H1 (cell line): ENCODE results near the gene SOCS6. TPM values are rescaled to one million over a fixed set of nuclear protein-coding genes. Genes with fewer than 3 reads are reported as not detected.

ENCODE experiments used
- CTCF ChIA-PET: fragments of 300-600 bp; sonication (Branson Sonifier 250); formaldehyde crosslinking; loops from one replicate; lab custom pipeline; 2021; ENCODE audit not compliant: partially characterized antibody; lab: Charles Lee
- POLR2A ChIA-PET: fragments of 300-600 bp; sonication (Branson Sonifier 250); formaldehyde crosslinking; loops from one replicate; lab custom pipeline; 2021; ENCODE audit warnings: inconsistent platforms; ENCODE audit not compliant: partially characterized antibody; lab: Charles Lee
- DNase-seq, 2 experiments: peaks; one replicate each; pipeline versions ENCODE4 v3.0.0 to v3.0.0-alpha.2; 2010 to 2022; ENCODE audit warnings: low spot score in 2 of 2, low read depth in 1 of 2, mixed read lengths in 1 of 2
- FAIRE-seq: peaks from 2 replicates; lab custom pipeline; 2011; peaks lifted over from hg19 to GRCh38; lab: Jason Lieb, UNC
- H2AFZ ChIP-seq: 2 replicates; pipeline ENCODE4 v1.8.1; 2012; ENCODE audit warnings: low read length, inconsistent platforms
- H2AK5ac ChIP-seq: 2 replicates; pipeline ENCODE4 v1.6.1; 2013; ENCODE audit warnings: low read depth, low read length
- H2BK120ac ChIP-seq: replicated peaks from 2 replicates; pipeline ENCODE3; 2013; ENCODE audit warnings: low read depth, low read length, inconsistent platforms
- H2BK12ac ChIP-seq: 2 replicates; pipeline ENCODE4 v1.6.1; 2013; ENCODE audit warnings: low read depth, low read length
- H2BK15ac ChIP-seq: 2 replicates; pipeline ENCODE4 v1.6.1; 2013; ENCODE audit warnings: low read length
- H2BK20ac ChIP-seq: 2 replicates; pipeline ENCODE4 v1.6.1; 2013; ENCODE audit warnings: low read length
- H2BK5ac ChIP-seq: 2 replicates; pipeline ENCODE4 v1.6.1; 2013; ENCODE audit warnings: low read depth, low read length
- H3K14ac ChIP-seq: 2 replicates; pipeline ENCODE4 v1.6.1; 2013; ENCODE audit warnings: inconsistent platforms; ENCODE audit not compliant: insufficient read length
- H3K18ac ChIP-seq: 2 replicates; pipeline ENCODE4 v1.6.1; 2013; ENCODE audit warnings: low read length; ENCODE audit errors: extremely low read depth
- H3K23ac ChIP-seq: 2 replicates; pipeline ENCODE4 v1.6.1; 2013; ENCODE audit warnings: inconsistent platforms; ENCODE audit not compliant: insufficient read length
- H3K23me2 ChIP-seq: 2 replicates; pipeline ENCODE4 v1.6.1; 2013; ENCODE audit warnings: low read depth, low read length
- H3K27ac ChIP-seq: 2 replicates; pipeline ENCODE4 v1.6.1; 2011; ENCODE audit warnings: low read depth, low read length, inconsistent platforms
- H3K27me3 ChIP-seq, 4 experiments: replicated peaks in 1 of 4; 1 replicate in 1 of 4; 2 replicates in 3 of 4; pipeline versions ENCODE4 v1.6.1 to v1.8.1; 2011 to 2013; ENCODE audit warnings: low read length in 3 of 4, mild to moderate bottlenecking in 3 of 4, inconsistent platforms in 2 of 4, mixed read lengths in 2 of 4, moderate library complexity in 1 of 4; ENCODE audit not compliant: control insufficient read depth in 3 of 4, insufficient read depth in 3 of 4; ENCODE audit errors: extremely low read depth in 1 of 4
- H3K36me3 ChIP-seq, 4 experiments: 2 replicates each; pipeline versions ENCODE4 v1.6.1 to v1.8.1; 2011 to 2013; ENCODE audit warnings: mild to moderate bottlenecking in 4 of 4, low read length in 3 of 4, moderate library complexity in 2 of 4, control low read depth in 1 of 4, inconsistent platforms in 1 of 4; ENCODE audit not compliant: insufficient read depth in 4 of 4, control insufficient read depth in 2 of 4
- H3K4ac ChIP-seq: replicated peaks from 2 replicates; pipeline ENCODE3; 2013; ENCODE audit warnings: low read length, low read depth, mixed read lengths, inconsistent platforms; ENCODE audit not compliant: insufficient read length
- H3K4me1 ChIP-seq, 4 experiments: replicated peaks in 1 of 4; 1 replicate in 1 of 4; 2 replicates in 3 of 4; pipeline versions ENCODE4 v1.6.1 to v1.8.1; 2011 to 2013; ENCODE audit warnings: low read length in 3 of 4, inconsistent platforms in 2 of 4, mixed read lengths in 1 of 4; ENCODE audit not compliant: insufficient read depth in 4 of 4, control insufficient read depth in 3 of 4
- H3K4me2 ChIP-seq, 2 experiments: 2 replicates each; pipeline versions ENCODE4 v1.6.1 to v1.8.1; 2011 to 2013; ENCODE audit warnings: low read depth in 2 of 2, low read length in 2 of 2, control low read depth in 1 of 2, inconsistent platforms in 1 of 2, mild to moderate bottlenecking in 1 of 2; ENCODE audit not compliant: insufficient read depth in 1 of 2
- H3K4me3 ChIP-seq, 4 experiments: fragments of 200-600, 300-600 bp in 1 of 4; sonication (generic), shearing (Covaris generic), sonication (Bioruptor Twin) in 1 of 4; 2 replicates each; pipeline versions ENCODE4 v1.5.1 to v1.8.1; 2011 to 2016; ENCODE audit warnings: low read length in 4 of 4, low read depth in 3 of 4, control low read depth in 2 of 4, inconsistent platforms in 2 of 4, mild to moderate bottlenecking in 2 of 4, mixed read lengths in 1 of 4, moderate library complexity in 1 of 4; ENCODE audit not compliant: insufficient read depth in 2 of 4; ENCODE audit errors: extremely low read depth in 1 of 4
- H3K56ac ChIP-seq: replicated peaks from 2 replicates; pipeline ENCODE3; 2013; ENCODE audit warnings: low read depth, mild to moderate bottlenecking, mixed read lengths, low read length, inconsistent platforms; ENCODE audit not compliant: insufficient read length
- H3K79me1 ChIP-seq: 2 replicates; pipeline ENCODE4 v1.6.1; 2013; ENCODE audit warnings: low read depth, low read length, control low read depth
- H3K79me2 ChIP-seq, 2 experiments: 2 replicates each; pipeline versions ENCODE4 v1.6.1 to v1.8.1; 2012 to 2013; ENCODE audit warnings: low read length in 2 of 2, mild to moderate bottlenecking in 2 of 2, inconsistent platforms in 1 of 2; ENCODE audit not compliant: insufficient read depth in 2 of 2, control insufficient read depth in 1 of 2
- H3K9ac ChIP-seq, 4 experiments: replicated peaks in 1 of 4; 1 replicate in 1 of 4; 2 replicates in 3 of 4; pipeline versions ENCODE4 v1.6.1 to v1.8.1; 2011 to 2013; ENCODE audit warnings: low read depth in 3 of 4, low read length in 3 of 4, control low read depth in 2 of 4, mild to moderate bottlenecking in 2 of 4, moderate library complexity in 2 of 4, inconsistent platforms in 1 of 4; ENCODE audit errors: extremely low read depth in 1 of 4
- H3K9me3 ChIP-seq, 2 experiments: 2 replicates each; pipeline versions ENCODE4 v1.6.1 to v1.8.1; 2012 to 2013; ENCODE audit warnings: mild to moderate bottlenecking in 2 of 2, moderate library complexity in 2 of 2, control low read depth in 1 of 2, inconsistent platforms in 1 of 2, low read depth in 1 of 2, low read length in 1 of 2, mixed read lengths in 1 of 2; ENCODE audit not compliant: insufficient read depth in 2 of 2
- H4K20me1 ChIP-seq, 2 experiments: replicated peaks in 1 of 2; 2 replicates each; pipeline versions ENCODE3 to v1.8.1; 2011 to 2013; ENCODE audit warnings: inconsistent platforms in 2 of 2, low read length in 2 of 2, mild to moderate bottlenecking in 1 of 2; ENCODE audit not compliant: insufficient read depth in 2 of 2, control insufficient read depth in 1 of 2
- H4K5ac ChIP-seq: 2 replicates; pipeline ENCODE4 v1.6.1; 2013; ENCODE audit warnings: low read length, low read depth, mixed read lengths, inconsistent platforms; ENCODE audit not compliant: insufficient read length
- H4K8ac ChIP-seq: 2 replicates; pipeline ENCODE4 v1.8.0; 2013; ENCODE audit warnings: mild to moderate bottlenecking, moderate library complexity, low read length, inconsistent platforms; ENCODE audit not compliant: insufficient read depth; ENCODE audit errors: extremely low read depth
- H4K91ac ChIP-seq: replicated peaks from 2 replicates; pipeline ENCODE3; 2013; ENCODE audit warnings: low read length, mixed read lengths, inconsistent platforms; ENCODE audit not compliant: insufficient read length
- BRCA1 ChIP-seq: IDR thresholded peaks from 2 replicates; pipeline ENCODE4 v1.6.1; 2012; ENCODE audit warnings: low read depth, low read length, improper control_type of control experiment
- FOSL1 ChIP-seq: IDR thresholded peaks from 2 replicates; pipeline ENCODE4 v1.6.1; 2011; ENCODE audit warnings: mild to moderate bottlenecking, low read depth, low read length, moderate library complexity; ENCODE audit not compliant: insufficient read depth
- SIN3A ChIP-seq, 2 experiments: IDR thresholded peaks in 1 of 2; conservative IDR thresholded peaks in 1 of 2; 2 replicates each; pipeline ENCODE4 v1.6.1; 2011 to 2012; ENCODE audit warnings: low read length in 2 of 2, improper control_type of control experiment in 1 of 2, low read depth in 1 of 2, mild to moderate bottlenecking in 1 of 2
- SIRT6 ChIP-seq: IDR thresholded peaks from one replicate; pipeline ENCODE4 v1.7.1; 2012; ENCODE audit warnings: low read length, inconsistent platforms
- ZNF274 ChIP-seq: IDR thresholded peaks from 2 replicates; pipeline ENCODE4 v1.7.0; 2012; ENCODE audit warnings: low read length, borderline replicate concordance; ENCODE audit errors: extremely low read depth
- WGBS, 2 experiments: shearing (Covaris generic) in 1 of 2; methylation state at CpG; one replicate each; pipeline versions ENCODE4 v1.1.6 to v1.1.7; 2013 to 2015; ENCODE audit warnings: low lambda C conversion rate in 2 of 2, mixed read lengths in 2 of 2, inconsistent platforms in 1 of 2, low coverage in 1 of 2, missing lambda C conversion rate in 1 of 2; ENCODE audit not compliant: insufficient replicate concordance in 2 of 2, insufficient coverage in 1 of 2, insufficient read length in 1 of 2; ENCODE audit errors: extremely low coverage in 1 of 2, missing lambda C conversion rate in 1 of 2; 5-methylcytosine and 5-hydroxymethylcytosine counted together
- polyA plus RNA-seq, 7 experiments: library from polyadenylated mRNA; depleted of rRNA in 3 of 7; stranded (reverse) in 5 of 7; unstranded in 2 of 7; fragments of >200 nt in 5 of 7; fragments of 200-250 nt in 2 of 7; gene quantifications; 1 replicate in 5 of 7; 2 replicates in 1 of 7; 4 replicates in 1 of 7; pipeline versions ENCODE4 v1.2.1 to v1.2.3, GENCODE V29; 2011 to 2013; ENCODE audit warnings: missing spikeins in 2 of 7, mixed read lengths in 2 of 7
- total RNA-seq: library from RNA; stranded (reverse); fragmentation: NEBNext Ultra II Directional; extraction: Animal tissue kit (Norgen Biotek cat#: 25700); gene quantifications from 2 replicates; pipeline ENCODE4 v1.2.1, GENCODE V29; 2021
- TF ChIP-seq, protein P1 (sequence below): IDR thresholded peaks from 2 replicates; pipeline ENCODE4 v1.6.1; 2011; ENCODE audit warnings: low read length, improper control_type of control experiment

Gene SOCS6
- total and polyA plus RNA-seq, 2 of the 8 experiments (the other 6 are each of a cell fraction or from before 2014, with no cell fraction given): 9.1 to 22.9 TPM

DNA sequence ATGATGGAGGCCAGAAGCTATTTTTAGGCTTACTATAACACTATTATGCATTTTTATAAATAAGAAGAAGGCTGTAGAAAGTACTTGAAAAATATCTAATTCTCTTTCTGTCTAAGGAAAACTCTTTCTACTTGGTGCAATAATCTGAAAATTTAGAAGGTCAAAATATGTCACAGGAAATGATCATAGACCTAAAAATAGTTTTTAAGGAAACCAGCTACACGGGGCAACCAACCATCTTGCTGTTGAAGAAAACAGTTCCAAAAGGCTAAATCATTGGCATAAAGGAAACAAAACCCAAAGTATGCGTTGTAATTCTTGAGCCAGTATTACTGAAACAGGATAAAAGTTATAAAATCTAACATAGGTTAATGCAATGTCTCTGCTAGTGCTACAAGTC, 40.2 kb downstream of the SOCS6 start:
- H3K4ac ChIP-seq: no peak overlapping the region
- H3K14ac ChIP-seq: no peak overlapping the region
- H3K27me3 ChIP-seq: no peaks in the 10 kb centered on the region
- H4K8ac ChIP-seq: no peak overlapping the region
- no peak overlapping the region for H2BK20ac ChIP-seq
- no peak overlapping the region for H3K23ac ChIP-seq
- peaks cover 0 to 13% of the 10 kb centered on the region in 2 experiments; a peak in 2 of 4 replicates for H3K79me2 ChIP-seq
- ChIA-PET POLR2A (no interaction called here), CTCF (interaction anchor here (1.7 kb wide), 1 partner anchor 133 kb away, joined by 4 read pairs; no protein-coding TSS in a partner anchor)
- FAIRE-seq (peak; percentile 36), DNase-seq (no peak)
- no peak overlapping the region for H4K5ac ChIP-seq
- H2BK5ac ChIP-seq: no peak overlapping the region
- no peaks in the 10 kb centered on the region for H3K23me2 ChIP-seq
- peaks cover 0 to 16% (median 7%) of the 10 kb centered on the region in 4 experiments; a peak in 5 of 8 replicates for H3K36me3 ChIP-seq
- no peak overlapping the region for H2BK15ac ChIP-seq
- H3K56ac ChIP-seq: no peak overlapping the region
- no peak overlapping the region for H3K4me2 ChIP-seq
- H2AFZ ChIP-seq: no peak overlapping the region
- peaks cover 0 to 2% (median 0%) of the 10 kb centered on the region in 4 experiments; a peak in 1 of 7 replicates for H3K4me1 ChIP-seq
- no peaks in the 10 kb centered on the region for H4K20me1 ChIP-seq
- no peak overlapping the region for H4K91ac ChIP-seq
- H2BK120ac ChIP-seq: no peak overlapping the region
- no peak overlapping the region for H3K27ac ChIP-seq
- H3K4me3 ChIP-seq: no peak overlapping the region
- peaks cover 3% of the 10 kb centered on the region; the same call in 1 of the 2 replicates for H3K79me1 ChIP-seq
- no peak overlapping the region for H2AK5ac ChIP-seq
- H2BK12ac ChIP-seq: no peak overlapping the region
- no peaks in the 10 kb centered on the region for H3K9me3 ChIP-seq
- H3K18ac ChIP-seq: no peak overlapping the region
- H3K9ac ChIP-seq: no peak overlapping the region
- WGBS, 2 experiments: 81% methylated on average over 2 of the region's 2 CpGs; no CpG with 5 or more reads in 1 of the 2 experiments
- TF ChIP-seq SIN3A (conservative IDR thresholded peaks at IDR 0.05 in 1 of 2, IDR thresholded peaks at IDR 0.05 in 1 of 2; ENCODE audit: low read depth in 1 of 2, low read length in 2 of 2) (no peak), SIRT6 (no peak), ZNF274 (no peak), FOSL1 (no peak), BRCA1 (no peak)
- TF ChIP-seq, protein P1, sequence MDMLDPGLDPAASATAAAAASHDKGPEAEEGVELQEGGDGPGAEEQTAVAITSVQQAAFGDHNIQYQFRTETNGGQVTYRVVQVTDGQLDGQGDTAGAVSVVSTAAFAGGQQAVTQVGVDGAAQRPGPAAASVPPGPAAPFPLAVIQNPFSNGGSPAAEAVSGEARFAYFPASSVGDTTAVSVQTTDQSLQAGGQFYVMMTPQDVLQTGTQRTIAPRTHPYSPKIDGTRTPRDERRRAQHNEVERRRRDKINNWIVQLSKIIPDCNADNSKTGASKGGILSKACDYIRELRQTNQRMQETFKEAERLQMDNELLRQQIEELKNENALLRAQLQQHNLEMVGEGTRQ: no peak
